Renal pelvis (tissue), 4 donors: Measurements from ENCODE around the gene TNFRSF25. TPM values are rescaled to one million over a fixed set of nuclear protein-coding genes. Genes with fewer than 3 reads are reported as not detected.
"Not testable (repeated sequence)": the region's sequence is repeated elsewhere in the genome, so short reads cannot be mapped to it uniquely, and the experiment has no call there.

Experiments used
- DNase-seq: peaks from one replicate; pipeline ENCODE4 v3.0.0-alpha.2; 2013
- polyA plus RNA-seq, 3 donors: library from polyadenylated mRNA; unstranded; fragments of 120-200 nt; gene quantifications; one replicate each; pipeline ENCODE4 v1.2.1, GENCODE V29; 2013; ENCODE audit not compliant: insufficient read length in 3 of 3

The TNFRSF25 gene
- polyA plus RNA-seq, 3 donors = 14.0 to 22.5 (median 20.2) TPM

GRCh38 chr1:6437012-6437700 is 28.8 kb downstream of the TNFRSF25 start:
- DNase-seq = not testable (repeated sequence)

- DNase-seq = not testable (repeated sequence)
These were observed 29.7 kb downstream of the TNFRSF25 start for GRCh38 chr1:6436277-6436676.

DNA sequence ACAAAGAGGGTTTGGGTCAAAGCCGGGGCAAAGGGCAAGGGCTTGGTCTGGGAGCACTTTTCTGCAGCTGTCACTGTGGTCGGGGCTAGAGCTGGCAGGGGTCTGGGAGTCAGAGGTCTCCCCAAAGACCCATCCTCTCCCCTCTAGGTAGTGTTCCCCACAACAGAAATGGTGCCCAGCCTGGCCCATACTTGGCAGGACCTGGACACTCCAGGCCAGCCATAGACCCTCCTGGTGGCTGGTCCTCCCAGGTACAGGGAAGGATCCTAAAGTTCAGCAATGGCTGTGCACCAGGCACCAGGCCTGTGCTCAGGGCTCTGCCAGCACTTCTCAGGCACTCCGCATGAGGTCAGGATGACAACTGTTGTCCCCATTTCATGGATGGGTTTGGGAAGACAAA is 30.4 kb downstream of the TNFRSF25 start:
- DNase-seq = no peak

DNA sequence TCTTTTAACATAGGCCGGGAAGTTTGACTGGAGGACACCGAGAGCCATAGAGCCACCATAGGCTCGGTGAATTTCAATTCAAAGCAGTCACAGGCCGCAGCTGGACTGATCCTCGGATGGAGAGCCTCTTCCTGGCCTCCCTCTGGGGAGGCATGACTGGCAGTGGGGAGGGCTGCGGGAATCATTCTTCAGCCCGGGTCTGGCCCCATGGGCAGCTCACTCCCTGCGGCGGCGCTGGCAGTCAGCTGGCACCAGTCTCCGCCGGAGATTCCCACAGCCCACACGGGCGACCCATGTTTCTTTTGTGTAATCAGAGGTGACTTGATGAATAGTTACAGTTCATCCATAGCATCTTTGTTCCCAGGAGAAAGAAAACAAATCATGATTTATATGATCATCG is 30.8 kb downstream of the TNFRSF25 start:
- no peak for DNase-seq

- DNase-seq = no peak
These were observed 31.8 kb downstream of the TNFRSF25 start for GRCh38 chr1:6434186-6434585.

DNA sequence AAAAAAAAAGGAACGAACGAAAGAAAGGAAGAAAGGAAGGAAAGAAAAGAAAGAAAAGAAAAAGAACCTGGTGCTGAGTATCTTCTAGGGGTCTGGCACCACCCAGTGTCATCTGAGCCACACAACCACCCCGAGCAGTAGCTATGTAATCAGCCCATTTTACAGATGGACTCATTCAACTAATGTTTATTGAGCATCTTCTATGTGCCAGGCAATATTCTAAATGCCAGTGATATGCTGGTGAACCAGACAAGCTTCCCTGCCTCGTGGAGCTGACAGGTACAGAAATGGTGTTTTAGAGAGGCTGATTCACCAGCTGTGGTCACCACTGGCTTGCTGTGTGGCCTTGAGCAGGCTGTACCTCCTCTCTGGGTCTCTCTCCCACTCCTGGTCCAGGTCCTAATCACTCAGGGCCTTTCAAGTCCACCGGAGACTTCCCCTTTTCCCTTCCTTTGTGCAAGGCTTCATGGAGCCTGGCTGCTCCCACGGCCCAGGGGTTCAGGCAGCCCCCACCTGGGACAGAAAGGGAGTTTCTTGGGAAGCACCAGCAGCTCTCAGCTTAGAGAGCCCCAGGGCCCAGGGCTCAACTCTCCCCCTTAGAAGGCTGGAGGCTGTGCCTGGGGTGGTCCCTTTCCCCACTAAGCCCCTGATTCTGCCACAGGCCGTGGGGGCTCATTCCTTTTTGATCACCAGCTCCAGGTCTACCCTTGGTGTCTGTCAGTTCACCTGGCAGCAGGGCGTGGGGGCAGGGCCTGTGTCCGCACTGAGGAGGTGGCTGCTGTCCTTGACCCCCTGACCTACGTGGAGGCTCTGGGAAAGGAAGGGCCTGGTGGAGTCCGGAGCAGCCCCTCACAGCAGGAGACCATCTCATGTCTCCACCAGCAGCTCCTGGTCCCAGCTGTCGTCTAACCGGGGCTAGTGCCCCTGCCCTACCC is 34.1 kb downstream of the TNFRSF25 start:
- DNase-seq = not testable (repeated sequence)

DNA sequence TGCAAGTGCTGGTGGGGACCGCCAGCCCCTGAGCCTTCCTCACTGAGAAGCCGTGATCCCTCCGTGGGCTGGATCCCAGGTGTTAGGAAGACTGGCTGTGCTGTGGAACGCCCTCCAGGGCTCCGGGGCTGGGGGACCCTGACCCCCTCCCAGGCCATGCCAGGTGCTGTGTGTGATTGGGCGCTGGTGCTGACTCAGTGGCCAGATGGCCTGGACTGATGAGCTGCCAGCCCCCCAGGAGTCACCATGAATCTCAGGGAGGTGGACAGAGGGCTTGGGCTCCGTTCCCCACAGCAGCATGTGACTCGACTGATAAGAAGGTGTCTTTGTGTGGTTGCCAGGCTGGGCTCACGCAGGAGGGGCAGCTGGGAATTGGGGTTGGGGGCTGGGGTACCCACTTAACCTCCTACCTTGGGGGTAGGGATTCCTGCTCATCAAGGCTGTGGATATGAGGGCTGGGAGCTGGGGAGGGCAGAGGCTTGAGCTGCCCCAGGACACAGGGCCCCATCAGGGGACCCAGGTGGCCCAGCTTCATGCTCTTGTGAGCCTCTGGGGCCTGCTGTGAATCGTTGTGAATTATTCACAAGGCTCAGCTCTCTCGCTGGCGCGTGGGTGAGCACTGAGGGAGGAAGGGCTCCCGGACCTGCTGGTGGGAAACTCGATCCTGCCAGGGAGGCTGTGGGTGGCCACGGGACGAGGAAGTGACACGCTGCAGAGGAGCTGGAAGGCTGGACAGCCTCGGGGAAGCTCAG is 36.1 kb downstream of the TNFRSF25 start:
- not testable (repeated sequence) for DNase-seq

- not testable (repeated sequence) for DNase-seq
These were observed 37.5 kb downstream of the TNFRSF25 start for GRCh38 chr1:6428453-6428852.

DNA sequence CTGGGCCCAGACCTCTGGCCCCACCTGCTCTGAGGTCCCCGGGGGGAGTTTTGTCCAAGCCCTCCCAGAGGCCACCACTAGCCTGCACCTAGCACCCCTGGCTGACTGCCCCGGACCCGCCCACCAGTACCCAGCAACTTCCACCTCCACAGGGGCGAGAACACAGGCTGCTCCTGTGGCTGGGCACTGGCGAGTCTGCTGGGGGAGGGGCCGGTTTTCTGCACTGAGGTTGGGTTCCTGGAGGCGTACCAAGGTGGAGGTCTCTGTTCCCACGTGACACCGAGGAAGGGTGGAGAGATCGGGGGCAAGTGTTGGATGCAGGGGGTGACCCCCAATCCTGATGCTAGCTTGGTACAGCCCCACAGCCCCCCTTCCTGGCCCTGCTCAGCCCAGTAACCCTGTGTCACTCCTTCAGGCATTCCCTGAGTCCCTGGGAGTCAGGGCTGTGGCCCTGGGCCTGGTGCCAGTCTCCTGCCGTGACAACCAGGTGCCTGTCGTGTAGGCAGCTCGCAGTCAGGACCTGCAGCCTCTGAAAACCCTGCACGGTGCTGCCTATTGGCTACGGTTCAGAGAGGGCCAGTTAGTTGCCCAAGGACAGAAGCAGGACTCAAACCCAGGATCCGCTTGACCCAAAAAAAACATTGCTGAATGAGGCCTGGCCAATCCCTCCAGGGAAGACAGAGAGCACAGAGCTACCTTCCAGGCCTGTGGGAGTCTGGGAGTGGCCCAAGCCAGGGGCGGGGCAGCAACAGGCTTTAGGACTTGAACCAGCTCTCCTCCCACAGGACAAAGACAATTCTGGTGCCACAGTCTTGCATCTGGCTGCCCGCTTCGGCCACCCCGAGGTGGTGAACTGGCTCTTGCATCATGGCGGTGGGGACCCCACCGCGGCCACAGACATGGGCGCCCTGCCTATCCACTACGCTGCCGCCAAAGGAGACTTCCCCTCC is 38.3 kb downstream of the TNFRSF25 start:
- no peak for DNase-seq

DNA sequence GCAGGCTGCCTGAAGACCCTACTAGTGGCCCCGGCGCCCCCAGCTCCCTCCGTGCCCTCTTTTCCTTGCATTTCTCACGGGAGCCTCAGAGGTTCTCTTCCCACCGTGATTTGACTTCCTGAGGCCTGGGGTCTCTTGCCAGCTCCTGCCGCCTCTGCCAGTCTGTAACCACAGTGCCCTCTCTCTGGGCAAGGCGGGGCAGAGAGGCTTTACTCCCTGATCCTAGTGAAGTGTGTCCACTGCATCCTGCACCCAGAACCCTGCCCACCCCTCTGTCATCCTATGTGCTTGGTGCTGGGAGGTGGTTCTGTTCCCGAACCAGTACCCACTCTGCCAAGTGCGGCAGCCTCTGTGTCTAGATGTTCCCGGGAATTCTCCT is 39.0 kb downstream of the TNFRSF25 start:
- DNase-seq = no peak

DNA sequence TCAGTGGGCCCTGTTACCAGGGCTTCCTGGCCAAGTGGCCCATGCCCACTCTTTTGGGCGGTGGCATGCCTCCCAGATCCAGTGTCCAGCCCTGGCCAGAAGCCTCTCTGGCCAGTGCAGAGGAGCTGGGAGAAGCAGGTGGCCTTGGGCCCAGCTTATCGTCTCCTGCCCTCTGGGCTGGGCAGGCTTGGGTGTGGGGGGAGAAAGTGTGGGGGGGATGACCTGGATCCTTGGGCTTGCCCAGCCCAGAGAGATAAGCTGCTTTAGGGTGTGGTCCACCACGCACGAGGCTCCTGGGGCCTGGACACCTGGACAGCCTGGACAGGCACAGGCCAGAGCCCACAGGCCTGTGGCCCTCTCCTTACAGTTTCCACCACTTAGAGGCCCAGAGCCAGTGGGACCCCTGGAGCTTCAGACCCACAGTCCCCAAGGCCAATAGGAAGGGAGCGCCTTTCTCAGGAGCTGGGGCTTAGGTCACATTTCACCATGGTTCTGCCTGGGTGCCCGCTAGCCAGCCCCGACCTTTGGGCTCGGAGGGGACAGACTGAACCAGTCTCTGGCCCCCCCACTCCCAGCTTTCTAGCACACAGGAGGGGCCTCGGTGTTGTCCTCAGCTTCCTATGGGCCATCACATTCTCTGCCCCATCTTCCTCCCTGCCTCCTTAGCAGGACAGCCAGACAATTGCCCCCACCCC is 39.5 kb downstream of the TNFRSF25 start:
- DNase-seq = no peak

DNA sequence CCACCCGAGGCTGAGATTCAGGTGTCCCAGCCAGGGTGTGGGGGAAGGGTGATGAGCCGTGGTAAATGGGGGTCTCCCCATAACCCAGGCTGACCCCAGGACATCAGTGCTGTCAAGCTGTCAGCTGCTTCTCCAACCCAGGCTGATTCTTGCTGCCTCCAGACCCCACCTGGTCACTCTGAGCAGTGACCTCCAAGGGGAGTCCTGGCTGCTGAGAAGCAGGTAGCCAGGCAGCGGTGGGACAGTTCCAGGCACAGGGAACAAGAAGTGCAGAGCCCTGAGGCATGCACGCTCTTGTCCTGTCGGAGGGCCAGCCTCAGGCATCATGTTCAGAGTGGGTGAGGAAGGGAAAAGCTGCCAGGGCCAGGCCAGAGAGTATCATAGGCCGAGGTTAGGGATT is 40.3 kb downstream of the TNFRSF25 start:
- no peak for DNase-seq

GRCh38 chr1:6424619-6425593 is 41.1 kb downstream of the TNFRSF25 start, which contains the start of gene ESPN:
ESPN (plus strand) TSS chr1:6424776; CDS start chr1:6424956, 180 bp downstream.
- no peak for DNase-seq

DNA sequence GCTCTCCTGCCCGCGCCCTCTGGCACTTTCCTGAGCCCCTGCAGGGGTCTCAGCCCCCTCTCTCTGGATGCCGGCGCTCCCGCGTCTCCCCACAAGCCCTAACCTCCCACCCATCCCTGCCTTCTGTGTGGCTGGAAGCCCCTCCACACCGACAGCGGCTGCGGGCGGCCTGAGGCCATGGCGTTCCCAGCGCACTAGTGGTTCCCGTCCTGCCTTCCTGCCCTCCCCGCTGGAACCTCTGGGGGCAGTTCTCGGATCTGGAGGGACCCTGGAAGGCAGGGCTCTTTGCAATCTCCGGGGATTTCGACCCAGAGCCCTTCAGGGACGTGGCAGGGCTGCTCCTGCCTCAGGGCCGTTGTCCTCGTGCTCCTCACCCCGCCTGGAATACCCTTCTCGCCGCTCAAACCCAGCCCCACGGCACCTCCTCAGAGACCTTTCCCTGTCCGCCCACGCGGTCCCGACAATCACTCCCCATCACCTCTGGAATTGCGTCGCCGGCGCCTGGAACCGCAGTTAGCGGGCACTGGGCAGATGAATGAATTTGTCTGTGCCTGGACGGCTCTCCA is 41.9 kb downstream of the TNFRSF25 start:
- no peak for DNase-seq

DNA sequence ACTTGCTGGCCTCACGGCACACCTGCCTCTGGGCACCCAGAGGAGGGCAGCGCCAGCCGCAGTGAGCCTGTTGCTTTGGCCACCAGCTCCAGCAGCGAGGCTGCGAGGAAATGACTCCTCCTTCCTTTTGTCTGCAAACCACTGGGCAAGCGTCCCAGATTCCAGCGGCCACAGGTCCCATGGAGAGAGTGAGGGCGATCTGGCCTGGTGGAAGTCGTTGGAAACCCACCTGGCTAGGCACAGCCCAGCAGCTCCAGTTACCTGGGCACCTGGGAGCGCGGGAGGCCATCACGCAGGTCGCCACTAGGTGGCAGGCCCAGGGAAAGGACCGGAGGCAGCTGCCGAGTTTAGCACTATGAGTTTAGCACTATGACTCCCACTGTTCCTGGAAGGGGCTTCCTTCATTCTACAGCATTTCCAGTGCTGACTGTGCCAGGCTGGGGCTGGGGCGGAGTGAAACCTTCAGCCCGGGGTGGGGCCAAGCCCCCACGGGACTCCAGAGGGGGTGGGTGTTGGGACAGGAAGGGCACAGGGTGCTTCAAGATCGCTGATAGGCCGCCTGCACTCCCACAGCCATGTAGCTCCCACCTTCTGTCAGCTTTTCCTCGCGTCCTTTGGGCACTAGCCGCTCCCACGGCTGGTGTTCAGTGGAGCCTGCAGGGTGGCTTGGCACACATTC is 42.5 kb downstream of the TNFRSF25 start:
- DNase-seq = no peak

- DNase-seq = no peak
These were observed 44.7 kb downstream of the TNFRSF25 start for GRCh38 chr1:6421266-6421665.

- DNase-seq = no peak
These were observed 45.4 kb downstream of the TNFRSF25 start for GRCh38 chr1:6420454-6421042.
